GM18502 (cell line): ENCODE measurements around the gene BTBD2.
A peak's percentile ranks its signal among the peaks of the same experiment; 100 is the strongest.

Source experiments
- ATAC-seq: cut with Tn5 transposase; IDR thresholded peaks from one replicate; pipeline ENCODE4 v1.9.1; 2021; ENCODE audit warnings: mild to moderate bottlenecking; ENCODE audit not compliant: unreplicated experiment, poor library complexity

BTBD2 gene

GRCh38 chr19:2050991-2051772 is 35.7 kb upstream of the BTBD2 start, which contains the start of gene MKNK2:
Gene MKNK2, minus strand, starts transcription at chr19:2051244. Its CDS starts 393 bp downstream, at chr19:2050851.
- peak; percentile 52 for ATAC-seq

- peak; percentile 2 for ATAC-seq
These were observed 35.0 kb upstream of the BTBD2 start for GRCh38 chr19:2050349-2050990.

DNA sequence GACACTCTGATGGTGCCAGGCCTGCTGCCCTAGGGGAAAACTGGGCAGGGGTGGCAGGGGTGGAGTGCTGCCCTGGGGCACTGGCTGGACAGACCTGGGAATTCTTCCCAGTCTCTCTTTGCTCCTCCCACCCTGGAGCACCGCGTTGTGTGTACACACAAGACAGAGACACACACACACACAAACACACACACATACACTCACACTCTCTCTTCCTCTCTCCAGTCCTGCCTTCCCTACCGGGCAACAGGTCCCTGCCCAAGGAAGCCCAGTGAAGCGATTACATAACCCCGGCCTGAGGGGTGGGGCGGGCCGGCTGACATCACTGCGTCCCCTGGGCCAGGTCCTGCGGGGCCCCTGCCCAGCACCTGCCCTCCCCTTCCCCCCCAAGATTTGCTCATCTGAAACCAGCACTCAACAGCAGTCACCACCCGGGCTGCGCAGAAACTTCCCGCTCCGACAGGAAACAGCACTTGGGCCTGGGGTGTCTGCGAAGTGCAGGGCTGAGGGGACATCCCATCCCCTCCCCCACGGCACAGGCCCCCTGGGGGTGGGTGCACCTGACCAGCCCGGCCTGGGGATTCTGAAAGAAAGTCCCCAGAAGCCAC is 34.3 kb upstream of the BTBD2 start:
- ATAC-seq = no peak

GRCh38 chr19:2048959-2049740 is 33.6 kb upstream of the BTBD2 start:
- no peak for ATAC-seq

- ATAC-seq = no peak
These were observed 32.8 kb upstream of the BTBD2 start for GRCh38 chr19:2048104-2048958.

GRCh38 chr19:2047449-2048103 is 32.1 kb upstream of the BTBD2 start:
- no peak for ATAC-seq

DNA sequence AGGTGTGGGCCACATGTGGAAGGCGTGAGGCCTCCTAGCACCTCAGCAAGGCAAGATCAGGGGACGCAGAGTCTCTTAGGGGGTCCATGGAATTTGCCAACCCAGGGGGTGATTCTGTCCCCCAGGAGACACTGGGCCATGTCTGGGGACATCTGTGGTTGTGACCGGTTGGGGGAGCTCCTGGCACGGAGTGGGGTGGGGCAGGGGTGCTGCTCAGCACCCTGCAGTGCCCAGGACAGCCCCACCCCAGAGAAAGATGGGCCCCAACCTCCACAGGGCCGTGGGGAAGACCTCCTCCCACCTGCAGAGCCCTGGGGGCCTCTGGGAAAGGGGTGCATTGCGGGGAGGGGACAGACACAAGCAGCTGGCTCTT is 31.5 kb upstream of the BTBD2 start:
- ATAC-seq = no peak

DNA sequence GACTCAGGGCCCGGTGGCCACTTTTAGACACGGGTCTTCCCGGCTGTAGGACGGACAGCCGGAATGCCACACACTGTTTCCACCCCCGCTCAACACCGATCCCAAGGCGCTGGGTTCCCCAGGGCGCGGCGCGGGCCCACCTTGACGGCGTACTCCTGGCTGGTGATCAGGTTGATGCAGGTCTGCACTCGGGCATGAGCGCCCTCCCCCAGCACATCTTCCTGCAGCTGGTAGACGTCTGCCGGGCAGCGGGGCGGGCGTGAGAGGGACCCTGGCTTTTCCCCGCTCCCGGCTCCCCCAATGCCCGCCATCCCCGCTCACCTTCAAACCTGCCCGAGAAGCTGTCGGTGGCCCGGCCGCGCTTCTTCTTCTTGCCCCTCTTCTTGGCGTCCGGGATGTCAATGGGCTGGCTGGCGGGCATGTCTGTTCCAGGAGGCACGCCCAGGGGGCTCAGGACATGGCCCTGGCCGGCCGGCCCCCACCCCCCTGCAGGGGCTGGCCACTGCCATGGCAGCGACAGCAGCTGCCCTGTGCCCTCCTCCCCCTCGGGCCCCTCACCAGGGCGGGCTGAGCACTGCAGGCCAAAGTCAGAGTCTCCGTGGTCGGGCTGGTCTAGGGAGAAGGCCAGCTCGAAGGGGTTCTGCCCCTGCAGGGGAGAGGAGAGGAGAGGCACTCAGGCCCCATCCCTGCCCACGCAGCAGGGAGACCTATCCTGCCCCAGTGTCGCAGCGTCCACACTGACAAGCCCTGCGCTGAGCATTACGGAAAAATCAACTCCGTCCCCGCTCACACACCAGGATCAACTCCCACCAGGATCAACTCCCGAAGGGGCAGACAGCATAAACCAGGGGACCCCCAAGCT is 30.8 kb upstream of the BTBD2 start:
- no peak for ATAC-seq

DNA sequence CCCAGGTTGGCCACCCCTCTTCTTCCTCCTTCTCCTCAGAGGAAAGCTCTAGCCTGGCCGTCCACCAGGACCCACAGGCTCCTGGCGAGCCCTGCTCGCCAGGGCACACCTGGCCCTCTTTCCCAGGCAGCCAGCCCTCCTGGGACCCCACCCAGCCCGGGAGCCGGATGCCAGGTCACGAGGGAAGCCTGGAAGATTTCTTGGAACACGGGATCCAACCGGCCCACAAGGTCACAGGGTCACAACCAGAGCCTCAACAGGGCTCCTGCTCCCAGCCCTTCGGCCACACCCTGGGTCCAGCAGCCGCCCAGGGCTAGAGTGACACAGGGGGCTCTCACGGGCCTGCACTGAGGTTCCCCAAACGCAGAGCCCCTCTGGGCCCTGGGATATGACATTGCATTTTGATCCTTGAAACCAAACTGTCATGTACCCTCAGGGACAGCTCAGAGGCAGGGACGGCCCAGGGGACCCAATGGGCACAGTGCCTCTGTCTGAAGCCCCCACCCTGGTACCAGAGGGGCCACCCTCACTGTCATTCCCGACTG is 30.1 kb upstream of the BTBD2 start:
- ATAC-seq = no peak

DNA sequence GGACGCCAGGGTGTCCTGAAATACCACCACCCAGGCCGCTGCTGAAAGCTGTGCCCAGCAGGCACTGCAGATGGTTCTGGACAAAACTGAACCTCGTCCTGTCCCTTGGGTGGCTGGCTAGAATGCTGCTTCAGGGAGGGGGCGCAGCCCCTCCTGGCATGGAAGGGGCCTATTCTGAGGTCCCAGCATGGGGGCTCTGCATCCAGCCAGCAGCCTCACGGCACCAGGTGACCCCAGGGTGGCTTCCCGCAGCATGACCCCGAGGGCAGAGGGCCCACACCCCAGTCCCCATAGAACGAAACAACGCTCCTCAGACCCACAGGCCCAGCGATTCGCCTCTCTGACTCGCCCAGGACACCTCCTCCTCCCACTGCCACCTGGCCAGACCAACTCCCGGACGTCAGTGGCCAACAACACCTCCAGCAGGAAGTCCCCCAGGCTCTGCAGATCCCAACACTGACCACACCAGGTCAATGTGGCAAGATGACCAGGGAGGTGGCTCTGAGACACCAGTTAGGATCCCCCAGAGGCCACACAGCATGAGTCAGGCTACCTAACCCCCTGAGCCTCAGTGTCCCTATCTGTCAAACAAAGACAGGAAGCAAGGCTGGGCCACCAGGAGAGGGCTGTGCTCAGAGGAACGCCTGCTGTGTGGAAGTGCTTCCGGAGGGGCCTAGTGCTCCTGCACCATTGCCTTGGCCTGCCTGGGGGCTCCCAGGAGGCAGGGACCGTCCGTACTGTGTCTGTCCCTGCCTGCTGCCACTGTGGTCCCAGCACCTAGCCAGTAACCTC is 29.4 kb upstream of the BTBD2 start:
- no peak for ATAC-seq

GRCh38 chr19:2043961-2044708 is 28.6 kb upstream of the BTBD2 start:
- ATAC-seq = no peak

GRCh38 chr19:2043251-2043641 is 27.7 kb upstream of the BTBD2 start:
- ATAC-seq = no peak

- no peak for ATAC-seq
These were observed 27.2 kb upstream of the BTBD2 start for GRCh38 chr19:2042485-2043250.

- peak; percentile 63 for ATAC-seq
These were observed 26.4 kb upstream of the BTBD2 start for GRCh38 chr19:2041683-2042484.

- no peak for ATAC-seq
These were observed 25.8 kb upstream of the BTBD2 start for GRCh38 chr19:2041433-2041682.
